ENCODE measurements around the gene KIRREL3.

DNA sequence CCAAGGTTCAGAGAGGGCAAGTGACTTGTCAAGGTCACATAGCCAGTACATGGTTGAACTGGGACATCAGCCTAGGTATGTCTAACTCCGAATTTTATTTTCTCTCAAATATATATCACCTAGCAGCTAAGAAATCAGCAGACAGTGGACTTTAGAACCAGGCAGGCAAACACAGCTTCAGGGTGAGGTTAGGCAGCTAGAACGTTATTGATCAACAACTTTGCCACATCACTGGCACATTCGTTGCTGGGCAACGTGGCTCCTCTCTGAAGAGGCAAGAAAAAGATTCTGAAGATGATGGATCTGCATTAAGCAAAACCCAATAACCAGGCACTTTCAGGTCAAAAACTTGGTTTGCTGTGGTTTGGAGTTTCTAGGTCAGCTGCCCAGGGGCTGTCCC lies 258.0 kb downstream of the KIRREL3 start:
- TF ChIP-seq POLR2A (IDR thresholded peaks at IDR 0.05; ENCODE audit: low read depth, low read length): no peak
- no peak for TF ChIP-seq TAF1 (IDR thresholded peaks at IDR 0.05; ENCODE audit: low read depth, low read length)
- TF ChIP-seq PAX5 (IDR thresholded peaks at IDR 0.05; ENCODE audit: insufficient read depth, low read length, severe bottlenecking): no peak
- no peak for TF ChIP-seq POU2F2 (IDR thresholded peaks at IDR 0.05; ENCODE audit: low read depth, low read length)
- TF ChIP-seq POLR2AphosphoS5 (IDR thresholded peaks at IDR 0.05; ENCODE audit: low read depth, low read length): no peak
- TF ChIP-seq SPI1 (IDR thresholded peaks at IDR 0.05; ENCODE audit: low read depth, low read length): no peak
